GM21825 (cell line): ENCODE results near the gene KAT6B.

Experiments
- ATAC-seq: cut with Tn5 transposase; IDR thresholded peaks from one replicate; pipeline ENCODE4 v1.9.1; 2021; ENCODE audit warnings: mild to moderate bottlenecking, moderate library complexity; ENCODE audit not compliant: unreplicated experiment

Gene KAT6B

DNA sequence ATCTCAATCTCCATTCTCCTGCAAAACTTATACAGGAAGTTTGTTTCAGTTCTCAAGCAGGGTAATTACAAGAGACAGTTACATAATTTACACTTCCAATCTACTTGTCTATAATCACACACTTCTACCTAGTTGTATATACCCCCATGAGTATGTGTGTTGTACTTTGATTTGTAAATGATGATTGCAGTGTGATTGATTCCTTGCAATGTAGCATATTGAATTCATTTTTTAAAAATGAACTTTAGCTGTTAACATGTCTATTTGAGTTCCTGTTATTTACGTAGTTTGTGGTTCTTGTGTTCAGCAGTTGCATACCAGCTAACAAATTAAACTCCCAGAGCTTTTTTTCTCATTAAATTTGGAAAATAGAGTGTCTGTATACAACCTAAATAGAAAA lies 182.6 kb downstream of the KAT6B start:
- ATAC-seq = no peak

DNA sequence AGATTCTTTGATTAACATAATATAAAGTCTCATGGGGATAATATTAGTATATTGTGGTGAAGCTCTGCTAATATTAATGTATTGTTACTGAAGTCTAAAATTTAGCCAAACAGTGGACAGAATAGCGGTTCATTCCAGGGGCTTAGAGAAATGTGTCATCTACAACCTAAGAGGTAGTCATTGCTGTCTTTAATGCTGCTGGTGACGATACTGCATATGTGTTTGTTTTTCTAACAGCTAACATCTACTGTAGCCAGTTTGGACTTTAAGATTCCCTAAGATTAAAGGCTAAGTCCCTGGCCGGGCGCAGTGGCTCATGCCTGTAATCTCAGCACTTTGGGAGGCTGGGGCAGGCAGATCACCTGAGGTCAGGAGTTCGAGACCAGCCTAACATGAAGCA lies 183.0 kb downstream of the KAT6B start:
- no peak for ATAC-seq

DNA sequence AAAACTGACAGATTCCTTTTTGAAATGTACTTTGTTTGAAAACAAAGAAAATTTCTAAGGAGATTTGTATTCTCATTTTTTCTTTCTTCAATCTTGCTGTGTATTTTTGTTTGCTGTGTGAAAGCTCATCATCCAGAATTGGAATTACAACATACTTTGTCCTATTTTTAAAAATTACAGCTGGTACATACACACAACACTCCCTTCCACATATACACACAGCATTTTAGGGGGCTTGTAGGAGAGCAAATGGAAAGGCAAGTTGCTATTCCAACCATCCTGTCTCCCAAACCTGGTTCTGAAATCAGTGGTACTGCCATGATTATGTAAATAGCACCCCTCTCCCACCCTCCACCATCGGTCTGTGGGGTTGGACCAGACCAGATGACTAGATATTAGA lies 184.0 kb downstream of the KAT6B start:
- ATAC-seq = no peak

DNA sequence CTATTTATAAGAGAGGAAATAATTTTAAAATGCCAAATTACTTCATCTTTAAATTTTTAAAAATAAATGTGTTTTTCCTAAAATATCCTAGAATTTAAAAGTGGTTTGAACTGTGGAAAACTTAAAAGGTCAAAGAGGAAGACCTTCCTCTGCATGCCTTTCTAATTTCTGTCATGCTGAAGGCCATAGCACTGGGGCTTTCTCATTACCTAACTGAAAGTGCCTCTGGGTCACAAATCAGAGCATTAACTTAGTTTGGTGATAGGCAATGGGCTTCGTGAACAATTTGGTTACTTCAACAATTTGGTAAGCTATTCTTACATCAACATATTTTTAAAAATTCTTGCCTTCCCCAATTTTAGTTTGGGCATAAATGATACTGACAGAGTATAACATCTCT lies 184.8 kb downstream of the KAT6B start:
- no peak for ATAC-seq

GRCh38 chr10:75012471-75012870 lies 186.1 kb downstream of the KAT6B start:
- ATAC-seq = peak; percentile 37

DNA sequence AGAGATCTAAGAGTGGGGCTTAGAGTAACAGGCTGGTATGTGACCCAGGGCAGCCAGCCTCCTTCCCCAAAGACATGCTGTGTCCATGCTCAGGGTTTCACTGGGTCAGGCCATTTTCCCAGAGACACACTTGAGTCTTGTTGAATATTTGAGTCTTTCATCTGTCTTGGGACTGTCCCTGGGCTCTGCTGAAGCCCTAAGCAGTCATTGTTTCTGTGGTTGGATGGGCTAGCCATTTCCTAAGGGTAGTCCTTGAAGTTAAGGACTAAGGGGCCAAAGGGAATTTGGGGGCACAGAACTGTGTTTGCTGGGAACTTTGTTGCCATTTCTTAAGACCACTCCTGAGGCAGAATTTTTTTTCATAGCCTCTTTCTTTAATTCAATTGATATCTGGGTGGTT lies 186.6 kb downstream of the KAT6B start:
- ATAC-seq = no peak

- no peak for ATAC-seq
These were observed 187.1 kb downstream of the KAT6B start for GRCh38 chr10:75013522-75013921.

GRCh38 chr10:75014516-75015230 lies 188.3 kb downstream of the KAT6B start:
- no peak for ATAC-seq

DNA sequence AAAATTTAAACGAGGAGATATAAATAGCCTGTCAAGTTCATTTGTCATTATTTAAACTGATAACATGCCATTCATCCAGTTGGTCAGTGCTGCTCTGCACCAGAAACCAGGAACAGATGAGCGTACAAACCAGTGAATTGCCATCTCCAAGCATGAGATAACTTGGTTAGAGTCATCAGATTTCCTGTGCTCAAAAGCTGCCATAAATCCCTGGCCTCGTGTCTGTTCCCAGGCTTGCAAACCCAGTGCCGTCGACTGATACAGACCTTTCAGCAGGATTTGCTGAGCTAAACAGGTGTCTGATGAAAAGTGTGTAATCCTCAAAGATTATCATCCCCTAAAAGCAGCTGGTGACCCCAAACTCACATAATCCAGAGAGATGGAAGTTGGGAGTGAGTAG lies 189.0 kb downstream of the KAT6B start:
- ATAC-seq = no peak

GRCh38 chr10:75016325-75016724 lies 189.9 kb downstream of the KAT6B start:
- no peak for ATAC-seq

GRCh38 chr10:75018251-75018650 lies 191.9 kb downstream of the KAT6B start:
- ATAC-seq = no peak

DNA sequence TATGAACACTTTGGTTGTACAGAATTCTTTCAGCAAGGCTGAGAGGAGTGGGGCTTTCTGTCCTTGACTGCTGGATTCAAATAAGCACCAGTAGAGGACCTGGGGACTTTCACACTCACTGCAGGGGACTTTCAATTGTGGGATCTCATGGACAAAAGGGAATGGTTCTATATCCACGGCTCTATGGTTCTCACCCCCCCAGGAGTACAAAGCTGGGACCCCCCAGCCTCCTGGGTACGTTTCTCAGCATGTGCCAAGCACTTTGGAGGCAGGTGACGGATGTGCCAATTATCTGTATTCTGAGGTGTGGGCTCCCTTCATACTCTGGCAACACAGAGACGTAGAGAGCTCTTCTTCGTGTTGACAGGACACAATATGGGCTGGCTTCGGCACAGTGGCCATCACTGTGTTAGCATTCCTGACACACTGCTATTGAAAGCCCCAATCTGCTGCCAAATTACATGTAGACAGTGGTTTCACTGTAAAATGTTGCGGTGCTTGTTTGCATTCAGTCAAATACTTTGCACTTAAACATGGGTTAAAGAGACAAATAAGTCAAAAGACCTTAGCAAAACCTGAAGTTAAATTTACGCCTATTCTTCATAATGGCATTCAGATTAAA lies 192.4 kb downstream of the KAT6B start:
- no peak for ATAC-seq

DNA sequence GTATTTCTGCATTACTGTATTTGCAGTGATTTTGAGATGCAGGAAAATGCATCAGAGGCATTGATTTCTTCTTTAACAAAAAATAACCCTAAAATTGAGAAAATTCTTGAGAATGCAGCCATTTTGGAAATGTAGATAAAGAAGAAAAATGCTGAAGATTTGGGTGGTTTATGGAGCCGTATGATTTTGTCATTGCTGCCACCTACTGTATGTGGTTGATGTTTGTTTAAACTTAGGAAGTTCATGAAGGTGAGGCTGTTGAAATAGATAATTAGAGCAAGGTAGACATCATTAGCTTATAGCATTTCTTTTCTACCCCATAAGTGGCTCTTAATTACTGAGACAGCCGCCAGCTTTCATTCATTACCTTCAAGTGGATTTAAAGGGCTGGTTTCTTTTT lies 193.0 kb downstream of the KAT6B start:
- ATAC-seq = no peak

- ATAC-seq = no peak
These were observed 193.8 kb downstream of the KAT6B start for GRCh38 chr10:75020168-75020567.

DNA sequence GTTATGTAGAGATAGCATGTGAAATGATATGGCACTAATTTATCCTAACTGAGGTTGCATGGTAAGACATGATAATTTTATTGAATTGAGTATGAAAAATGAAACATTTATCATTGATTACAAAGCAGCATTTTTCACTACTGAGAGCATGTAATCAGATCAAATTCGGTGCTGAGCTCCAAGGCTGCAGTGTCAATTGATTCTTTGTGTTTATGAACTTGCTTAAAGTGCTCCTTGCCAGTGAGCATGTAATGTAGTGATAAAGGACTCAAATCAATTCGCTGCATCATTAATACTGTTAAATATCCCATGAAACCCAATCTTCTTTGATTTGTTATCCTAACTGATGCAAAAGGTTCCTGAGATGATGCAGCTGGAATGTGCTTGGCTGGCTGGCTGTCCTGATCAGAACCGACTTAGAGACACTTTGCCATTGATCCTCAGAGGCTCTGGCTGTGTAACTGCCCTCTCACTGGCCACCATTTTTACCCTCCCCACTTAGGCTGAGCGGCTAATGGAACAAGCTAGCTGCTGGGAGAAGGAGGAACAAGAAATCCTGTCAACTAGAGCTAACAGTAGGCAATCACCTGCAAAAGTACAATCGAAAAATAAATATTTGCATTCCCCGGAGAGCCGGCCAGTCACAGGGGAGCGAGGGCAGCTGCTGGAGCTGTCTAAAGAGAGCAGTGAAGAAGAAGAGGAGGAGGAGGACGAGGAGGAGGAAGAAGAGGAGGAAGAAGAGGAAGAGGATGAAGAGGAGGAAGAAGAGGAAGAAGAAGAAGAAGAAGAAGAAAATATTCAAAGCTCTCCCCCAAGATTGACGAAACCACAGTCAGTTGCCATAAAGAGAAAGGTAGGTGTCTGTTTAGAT lies 195.2 kb downstream of the KAT6B start:
- ATAC-seq = no peak

GRCh38 chr10:75023074-75023473 lies 196.7 kb downstream of the KAT6B start:
- ATAC-seq = no peak

GRCh38 chr10:75024971-75025523 lies 198.6 kb downstream of the KAT6B start:
- ATAC-seq = no peak

GRCh38 chr10:75028049-75028448 lies 201.6 kb downstream of the KAT6B start:
- no peak for ATAC-seq

GRCh38 chr10:75028748-75029147 lies 202.3 kb downstream of the KAT6B start:
- no peak for ATAC-seq

GRCh38 chr10:75029420-75029819 lies 203.0 kb downstream of the KAT6B start:
- no peak for ATAC-seq

- no peak for ATAC-seq
These were observed 203.5 kb downstream of the KAT6B start for GRCh38 chr10:75029857-75030256.

GRCh38 chr10:75030371-75030770 lies 204.0 kb downstream of the KAT6B start:
- no peak for ATAC-seq
